Neuronal stem cell (in vitro differentiated cells): ENCODE measurements around the gene GSC2.

Experiments
- DNase-seq: peaks from one replicate; pipeline ENCODE4 v3.0.0-alpha.2; 2013; ENCODE audit warnings: low spot score
- H2AFZ ChIP-seq: one replicate; pipeline ENCODE4 v1.6.1; 2013; ENCODE audit warnings: mild to moderate bottlenecking, low read length, inconsistent platforms
- H2AK5ac ChIP-seq: 2 replicates; pipeline ENCODE4 v1.6.1; 2013; ENCODE audit warnings: low read depth, mild to moderate bottlenecking, inconsistent platforms, low read length, moderate library complexity, mixed read lengths
- H2BK120ac ChIP-seq: 2 replicates; pipeline ENCODE4 v1.6.1; 2013; ENCODE audit warnings: low read depth, mild to moderate bottlenecking, inconsistent platforms, low read length, moderate library complexity, mixed read lengths
- H2BK12ac ChIP-seq: one replicate; pipeline ENCODE4 v1.6.1; 2013; ENCODE audit warnings: low read length, inconsistent platforms
- H2BK15ac ChIP-seq: 2 replicates; pipeline ENCODE4 v1.6.1; 2013; ENCODE audit warnings: mild to moderate bottlenecking, low read length, inconsistent platforms, mixed read lengths
- H2BK5ac ChIP-seq: one replicate; pipeline ENCODE4 v1.6.1; 2013; ENCODE audit warnings: inconsistent platforms, mild to moderate bottlenecking, low read length, moderate library complexity
- H3K14ac ChIP-seq: one replicate; pipeline ENCODE4 v1.6.1; 2013; ENCODE audit warnings: low read length, inconsistent platforms
- H3K18ac ChIP-seq: 2 replicates; pipeline ENCODE4 v1.6.1; 2013; ENCODE audit warnings: low read length, inconsistent platforms
- H3K23ac ChIP-seq: 2 replicates; pipeline ENCODE4 v1.6.1; 2013; ENCODE audit warnings: low read depth, mild to moderate bottlenecking, mixed read lengths, low read length, inconsistent platforms; ENCODE audit not compliant: poor library complexity
- H3K27ac ChIP-seq: replicated peaks from 3 replicates; pipeline ENCODE4 v1.5.1; 2013; ENCODE audit warnings: low read length, inconsistent platforms
- H3K27me3 ChIP-seq, 3 experiments: 2 replicates each; pipeline ENCODE4 v1.6.1; 2013; ENCODE audit warnings: low read length in 3 of 3, mild to moderate bottlenecking in 2 of 3, inconsistent platforms in 1 of 3, low read depth in 1 of 3, mixed read lengths in 1 of 3, moderate library complexity in 1 of 3; ENCODE audit not compliant: control insufficient read depth in 3 of 3, insufficient read depth in 3 of 3
- H3K36me3 ChIP-seq, 2 donors: replicated peaks in 1 of 2; 2 replicates each; pipeline ENCODE4 v1.6.1; 2013; ENCODE audit warnings: low read length in 2 of 2; ENCODE audit not compliant: control insufficient read depth in 2 of 2, insufficient read depth in 2 of 2
- H3K4ac ChIP-seq: 2 replicates; pipeline ENCODE4 v1.6.1; 2013; ENCODE audit warnings: inconsistent platforms, mild to moderate bottlenecking, low read length, moderate library complexity
- H3K4me1 ChIP-seq, 2 donors: 1 replicate in 1 of 2; 2 replicates in 1 of 2; pipeline ENCODE4 v1.6.1; 2013; ENCODE audit warnings: low read length in 2 of 2, low read depth in 1 of 2; ENCODE audit not compliant: control insufficient read depth in 2 of 2, insufficient read depth in 1 of 2
- H3K4me2 ChIP-seq: one replicate; pipeline ENCODE4 v1.6.1; 2013; ENCODE audit warnings: mild to moderate bottlenecking, low read length, inconsistent platforms; ENCODE audit not compliant: insufficient read depth, poor library complexity, severe bottlenecking
- H3K4me3 ChIP-seq, 2 donors: 2 replicates each; pipeline ENCODE4 v1.5.1; 2013; ENCODE audit warnings: low read length in 2 of 2, mild to moderate bottlenecking in 2 of 2, inconsistent platforms in 1 of 2, moderate library complexity in 1 of 2
- H3K79me1 ChIP-seq: one replicate; pipeline ENCODE4 v1.6.1; 2013; ENCODE audit warnings: low read depth, mild to moderate bottlenecking, inconsistent platforms, low read length, moderate library complexity
- H3K9ac ChIP-seq: one replicate; pipeline ENCODE4 v1.6.1; 2013; ENCODE audit warnings: mild to moderate bottlenecking, low read depth, low read length, inconsistent platforms; ENCODE audit not compliant: poor library complexity
- H3K9me3 ChIP-seq, 2 donors: replicated peaks in 1 of 2; 2 replicates each; pipeline versions ENCODE3 to v1.6.1; 2013; ENCODE audit warnings: low read length in 2 of 2, mild to moderate bottlenecking in 2 of 2, inconsistent platforms in 1 of 2, low read depth in 1 of 2, mixed read lengths in 1 of 2, moderate library complexity in 1 of 2; ENCODE audit not compliant: control insufficient read depth in 2 of 2, insufficient read depth in 1 of 2
- H4K8ac ChIP-seq: one replicate; pipeline ENCODE4 v1.6.1; 2013; ENCODE audit warnings: low read depth, mild to moderate bottlenecking, inconsistent platforms, low read length, moderate library complexity
- H4K91ac ChIP-seq: one replicate; pipeline ENCODE4 v1.6.1; 2013; ENCODE audit warnings: low read length, low read depth, mild to moderate bottlenecking, inconsistent platforms; ENCODE audit not compliant: poor library complexity
- whole genome bisulfite sequencing, 2 donors: extraction: QIAGEN DNeasy Blood & Tissue Kit; methylation state at CpG; one replicate each; pipeline ENCODE4 v1.1.7; 2013; ENCODE audit warnings: missing lambda C conversion rate in 2 of 2, mixed read lengths in 1 of 2; ENCODE audit not compliant: insufficient read length in 2 of 2, insufficient replicate concordance in 1 of 2; ENCODE audit errors: extremely low coverage in 2 of 2; 5-methylcytosine and 5-hydroxymethylcytosine counted together

GSC2 gene

GRCh38 chr22:19177164-19178064 is 27.3 kb upstream of the GSC2 start:
- H2BK15ac ChIP-seq: peak overlapping the region; percentile 20
- peak overlapping the region; percentile 79 for H3K4ac ChIP-seq
- H4K8ac ChIP-seq: peak overlapping the region; percentile 54
- peak overlapping the region; percentile 100 for H3K23ac ChIP-seq
- peak overlapping the region; percentile 77 for H2AK5ac ChIP-seq
- H3K27me3 ChIP-seq: no peaks in the 10 kb centered on the region
- H2BK5ac ChIP-seq: peak overlapping the region; percentile 99
- no CpG with 5 or more reads among the region's 55 CpGs for WGBS, 2 donors
- H3K9me3 ChIP-seq: peaks cover 0 to 1% of the 10 kb centered on the region in 2 donors
- H2BK12ac ChIP-seq: no peak overlapping the region
- peak overlapping the region; percentile 80 to 97 for H3K4me3 ChIP-seq
- DNase-seq: no peak
- peaks cover 18 to 42% of the 10 kb centered on the region in 2 donors for H3K36me3 ChIP-seq
- peak overlapping the region; percentile 98 for H3K18ac ChIP-seq
- H3K9ac ChIP-seq: peak overlapping the region; percentile 98
- H3K4me1 ChIP-seq: peaks cover 26 to 31% of the 10 kb centered on the region in 2 donors
- H4K91ac ChIP-seq: no peak overlapping the region
- H3K14ac ChIP-seq: peak overlapping the region; percentile 91
- peak overlapping the region; percentile 97 for H2AFZ ChIP-seq
- H2BK120ac ChIP-seq: no peak overlapping the region
- H3K4me2 ChIP-seq: peak overlapping the region; percentile 79
- H3K79me1 ChIP-seq: peaks cover 23% of the 10 kb centered on the region
- no peak overlapping the region for H3K27ac ChIP-seq

DNA sequence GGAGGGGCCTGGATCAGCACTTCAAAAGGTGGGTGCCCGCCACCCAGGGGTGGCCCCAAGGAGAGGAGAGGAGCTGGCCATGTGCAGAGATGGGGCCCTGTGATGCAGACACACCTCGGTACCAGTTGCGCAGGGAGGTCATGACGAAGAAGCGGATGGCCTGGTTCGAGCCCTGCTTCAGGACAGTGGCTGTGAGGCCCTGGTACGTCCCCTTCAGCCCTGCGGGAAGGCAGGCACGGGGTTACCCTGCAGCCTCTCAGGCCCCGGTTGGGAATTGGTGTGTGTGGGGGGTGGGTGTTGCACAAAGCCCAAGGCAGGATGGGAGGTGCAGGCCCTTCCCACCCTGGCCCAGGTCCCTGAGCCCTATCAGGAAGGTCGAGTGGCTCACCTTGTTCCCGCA is 26.6 kb upstream of the GSC2 start:
- Histone ChIP-seq H4K8ac (no peak overlapping the region), H2BK15ac (no peak overlapping the region), H2BK5ac (no peak overlapping the region), H3K23ac (peak overlapping the region; percentile 29), H3K9me3 (peaks cover 0 to 1% of the 10 kb centered on the region in 2 donors), H4K91ac (no peak overlapping the region), H3K79me1 (peaks cover 29% of the 10 kb centered on the region), H2AFZ (no peak overlapping the region), H2BK12ac (no peak overlapping the region), H2AK5ac (peak overlapping the region; percentile 77), H2BK120ac (no peak overlapping the region), H3K4ac (no peak overlapping the region), H3K14ac (no peak overlapping the region), H3K27me3 (no peaks in the 10 kb centered on the region), H3K4me1 (peaks cover 27 to 31% of the 10 kb centered on the region in 2 donors), H3K27ac (no peak overlapping the region), H3K18ac (no peak overlapping the region), H3K4me2 (no peak overlapping the region), H3K4me3 (peak overlapping the region; percentile 23 to 80), H3K9ac (no peak overlapping the region), H3K36me3 (peaks cover 18 to 42% of the 10 kb centered on the region in 2 donors)
- no peak for DNase-seq
- WGBS, 2 donors: no CpG with 5 or more reads among the region's 12 CpGs

DNA sequence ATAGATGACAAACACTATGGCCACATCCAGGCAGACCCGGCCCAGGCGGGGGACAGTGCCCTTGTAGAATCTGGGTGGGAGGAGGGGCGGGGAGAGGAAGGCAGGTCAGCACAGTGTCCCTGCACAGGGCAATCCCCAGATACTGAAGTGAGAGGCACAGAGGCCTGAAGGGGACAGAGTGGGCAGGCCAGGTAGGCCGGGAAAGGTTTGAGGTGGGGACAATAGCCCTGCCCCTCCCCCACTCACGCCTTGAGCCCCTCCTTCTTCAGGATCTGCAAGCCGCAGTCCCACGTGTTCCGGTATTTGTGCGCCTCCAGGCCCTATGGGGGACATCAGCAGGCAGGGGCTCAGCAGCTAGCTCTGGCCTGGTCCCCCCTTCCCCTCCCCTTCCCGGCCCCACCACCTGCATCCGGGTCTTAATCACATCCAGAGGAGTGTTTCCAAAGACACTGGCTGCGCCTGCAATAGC is 26.1 kb upstream of the GSC2 start:
- DNase-seq: no peak
- Histone ChIP-seq H3K9me3 (peaks cover 0 to 1% of the 10 kb centered on the region in 2 donors), H2AK5ac (no peak overlapping the region), H4K8ac (no peak overlapping the region), H3K27ac (peak overlapping the region; percentile 23), H4K91ac (no peak overlapping the region), H3K18ac (no peak overlapping the region), H3K4me2 (no peak overlapping the region), H2BK15ac (no peak overlapping the region), H3K27me3 (no peaks in the 10 kb centered on the region), H3K14ac (no peak overlapping the region), H2BK120ac (no peak overlapping the region), H2BK5ac (peak overlapping the region; percentile 32), H2AFZ (no peak overlapping the region), H2BK12ac (no peak overlapping the region), H3K79me1 (peaks cover 31% of the 10 kb centered on the region), H3K4me1 (peaks cover 28 to 31% of the 10 kb centered on the region in 2 donors), H3K4me3 (no peak overlapping the region), H3K36me3 (peaks cover 18 to 42% of the 10 kb centered on the region in 2 donors), H3K23ac (peak overlapping the region; percentile 95), H3K4ac (no peak overlapping the region), H3K9ac (peak overlapping the region; percentile 45)
- no CpG with 5 or more reads among the region's 12 CpGs for WGBS, 2 donors

DNA sequence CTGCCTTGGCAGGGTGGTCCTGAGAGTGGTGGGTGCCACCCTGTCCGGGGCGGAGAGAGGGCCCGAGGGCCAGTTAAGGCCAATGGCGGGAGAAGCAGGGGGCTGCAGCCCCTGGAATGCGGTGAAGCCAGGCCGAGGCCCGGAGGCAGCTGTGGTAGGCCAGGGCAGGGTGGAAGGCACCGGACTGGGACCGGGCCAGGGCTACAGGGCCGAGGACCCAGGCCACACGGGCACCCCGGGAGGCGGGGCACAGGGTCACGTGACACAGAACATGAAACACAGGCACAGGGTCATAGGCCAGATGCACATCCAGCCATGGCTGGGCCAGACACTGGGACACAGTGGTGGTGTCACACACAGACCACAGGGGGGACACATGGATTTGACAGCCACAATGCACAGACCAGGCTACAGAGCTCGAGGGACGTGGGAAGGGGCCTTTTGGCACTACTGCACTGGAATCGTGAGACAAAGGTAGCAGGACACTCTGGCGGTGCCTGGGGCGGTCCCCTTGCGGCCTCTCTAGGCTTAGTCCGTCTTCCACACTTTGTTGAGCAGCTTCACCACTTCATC is 25.6 kb upstream of the GSC2 start:
- no peak overlapping the region for H3K14ac ChIP-seq
- H2BK12ac ChIP-seq: peak overlapping the region; percentile 46
- H3K18ac ChIP-seq: no peak overlapping the region
- no peak overlapping the region for H3K9ac ChIP-seq
- H3K23ac ChIP-seq: peak overlapping the region; percentile 95
- H2BK15ac ChIP-seq: no peak overlapping the region
- no peak overlapping the region for H3K4me2 ChIP-seq
- no peak overlapping the region for H2BK120ac ChIP-seq
- H3K4me3 ChIP-seq: no peak overlapping the region
- no CpG with 5 or more reads among the region's 21 CpGs for WGBS, 2 donors
- peak overlapping the region; percentile 54 for H2AK5ac ChIP-seq
- H3K4me1 ChIP-seq: peaks cover 30 to 34% of the 10 kb centered on the region in 2 donors
- no peak overlapping the region for H2AFZ ChIP-seq
- no peak overlapping the region for H4K91ac ChIP-seq
- peaks cover 0 to 1% of the 10 kb centered on the region in 2 donors for H3K9me3 ChIP-seq
- peaks cover 31% of the 10 kb centered on the region for H3K79me1 ChIP-seq
- H3K36me3 ChIP-seq: peaks cover 18 to 42% of the 10 kb centered on the region in 2 donors
- H3K27me3 ChIP-seq: peaks cover 0 to 4% (median under 1%) of the 10 kb centered on the region in 3 experiments
- H2BK5ac ChIP-seq: peak overlapping the region; percentile 32
- no peak overlapping the region for H3K27ac ChIP-seq
- DNase-seq: no peak
- H4K8ac ChIP-seq: no peak overlapping the region
- no peak overlapping the region for H3K4ac ChIP-seq
